Transverse colon (tissue), 4 donors: ENCODE data around the gene MSL1. TPM values are rescaled to one million over a fixed set of nuclear protein-coding genes. Genes with fewer than 3 reads are reported as not detected.

ENCODE experiments used
- DNase-seq: peaks from one replicate; pipeline ENCODE4 v3.0.0-alpha.2; 2019
- H3K27ac ChIP-seq, 4 donors: fragments of 200-600 bp; sonication (generic); 2 replicates each; pipeline ENCODE4 v1.5.1; 2016 to 2018; ENCODE audit warnings: inconsistent platforms in 4 of 4
- H3K27me3 ChIP-seq: fragments of 200-600 bp; sonication (generic); 2 replicates; pipeline ENCODE4 v1.5.1; 2017; ENCODE audit warnings: inconsistent platforms
- H3K36me3 ChIP-seq, 4 donors: fragments of 200-600 bp; sonication (generic); 2 replicates each; pipeline ENCODE4 v1.5.1; 2017 to 2019; ENCODE audit warnings: inconsistent platforms in 4 of 4
- H3K4me1 ChIP-seq, 4 donors: fragments of 200-600 bp; sonication (generic); 2 replicates each; pipeline ENCODE4 v1.5.1; 2017 to 2020; ENCODE audit warnings: inconsistent platforms in 4 of 4
- H3K4me3 ChIP-seq, 4 donors: fragments of 200-600 bp; sonication (generic); 1 replicate in 1 of 4; 2 replicates in 3 of 4; pipeline versions ENCODE4 v1.5.1 to v1.6.1; 2017 to 2019; ENCODE audit warnings: inconsistent platforms in 4 of 4
- H3K9me3 ChIP-seq, 2 donors: fragments of 200-600 bp; sonication (generic); 2 replicates each; pipeline ENCODE4 v1.5.1; 2017 to 2019; ENCODE audit warnings: inconsistent platforms in 2 of 2
- EP300 ChIP-seq: sonication (generic); formaldehyde crosslinking; IDR thresholded peaks from one replicate; pipeline ENCODE4 v1.6.1; 2017; ENCODE audit warnings: antibody characterized with exemption, low read depth
- POLR2A ChIP-seq: fragments of 450-650 bp; IDR thresholded peaks from one replicate; pipeline ENCODE4 v1.6.1; 2016; ENCODE audit warnings: antibody characterized with exemption, mild to moderate bottlenecking, moderate library complexity
- POLR2AphosphoS5 ChIP-seq, 3 donors: sonication (generic); formaldehyde crosslinking; IDR thresholded peaks; one replicate each; pipeline ENCODE4 v1.6.1; 2016; ENCODE audit warnings: antibody characterized with exemption in 3 of 3
- WGBS, 2 donors: methylation state at CpG; one replicate each; pipeline ENCODE4 v1.1.5; 2018; ENCODE audit warnings: low coverage in 1 of 2; 5-methylcytosine and 5-hydroxymethylcytosine counted together
- in situ Hi-C, 4 donors: fragments of 200-750 bp; cut with MboI; loops; one replicate each; pipeline versions ENCODE4 v1.15.0 to v1.15.1; 2017; ENCODE audit warnings: low sequenced_read_pairs in 3 of 4, low pct_ligation_motif_present in 1 of 4, low pct_unique_long_range_greater_than_20kb in 1 of 4
- intact Hi-C: fragments of 100-400 bp; cut with DNase I; formaldehyde crosslinking; loops from one replicate; pipeline ENCODE4 v1.15.1; 2023; ENCODE audit warnings: low total_unique reads
- total RNA-seq, 4 donors: library from RNA; depleted of rRNA; stranded (reverse); fragments of >200 nt; gene quantifications; one replicate each; pipeline ENCODE4 v1.1.0, GENCODE V29; 2016
- TF ChIP-seq, protein P1 (sequence below), 5 experiments: fragments of 200-600 bp in 3 of 5; fragments of 450-650 bp in 2 of 5; sonication (generic) in 3 of 5; IDR thresholded peaks; 1 replicate in 2 of 5; 2 replicates in 3 of 5; pipeline ENCODE4 v1.5.1; 2016 to 2017; ENCODE audit warnings: antibody characterized with exemption in 5 of 5, inconsistent platforms in 3 of 5, mild to moderate bottlenecking in 2 of 5, moderate library complexity in 1 of 5

MSL1 gene
- total RNA-seq, 4 donors from 2014 or later, result 73.9 to 258 (median 90.6) TPM

DNA sequence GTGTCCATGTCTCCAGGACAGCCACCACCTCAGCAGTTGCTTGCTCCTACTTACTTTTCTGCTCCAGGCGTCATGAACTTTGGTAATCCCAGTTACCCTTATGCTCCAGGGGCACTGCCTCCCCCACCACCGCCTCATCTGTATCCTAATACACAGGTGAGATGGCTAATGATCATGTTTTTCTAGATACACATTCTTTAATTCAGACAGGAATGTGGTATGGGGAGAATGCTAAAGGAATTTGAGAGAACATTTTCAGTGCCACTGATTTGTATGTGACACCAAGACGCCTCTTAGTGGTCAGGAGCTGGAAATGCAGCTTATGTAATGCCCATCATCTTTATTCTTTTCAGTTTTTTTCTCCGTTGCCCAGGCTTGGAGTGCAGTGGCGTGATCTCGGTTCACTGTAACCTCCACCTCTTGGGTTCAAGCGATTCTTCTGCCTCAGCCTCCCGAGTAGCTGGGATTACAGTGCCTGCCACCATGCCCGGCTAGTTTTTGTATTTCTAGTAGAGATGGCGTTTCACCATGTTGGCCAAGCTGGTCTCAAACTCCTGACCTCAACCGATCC is 46.6 kb downstream of the MSL1 start:
- no peak overlapping the region for H3K4me3 ChIP-seq
- intact Hi-C loops, result loop anchor here (10.0 kb wide), 1 partner anchor 54 kb away; no protein-coding TSS in a partner anchor
- TF ChIP-seq POLR2AphosphoS5 (IDR thresholded peaks at IDR 0.05) (peak in 1 of 3 donors; percentile 44), POLR2A (no peak), EP300 (no peak)
- TF ChIP-seq, protein P1, sequence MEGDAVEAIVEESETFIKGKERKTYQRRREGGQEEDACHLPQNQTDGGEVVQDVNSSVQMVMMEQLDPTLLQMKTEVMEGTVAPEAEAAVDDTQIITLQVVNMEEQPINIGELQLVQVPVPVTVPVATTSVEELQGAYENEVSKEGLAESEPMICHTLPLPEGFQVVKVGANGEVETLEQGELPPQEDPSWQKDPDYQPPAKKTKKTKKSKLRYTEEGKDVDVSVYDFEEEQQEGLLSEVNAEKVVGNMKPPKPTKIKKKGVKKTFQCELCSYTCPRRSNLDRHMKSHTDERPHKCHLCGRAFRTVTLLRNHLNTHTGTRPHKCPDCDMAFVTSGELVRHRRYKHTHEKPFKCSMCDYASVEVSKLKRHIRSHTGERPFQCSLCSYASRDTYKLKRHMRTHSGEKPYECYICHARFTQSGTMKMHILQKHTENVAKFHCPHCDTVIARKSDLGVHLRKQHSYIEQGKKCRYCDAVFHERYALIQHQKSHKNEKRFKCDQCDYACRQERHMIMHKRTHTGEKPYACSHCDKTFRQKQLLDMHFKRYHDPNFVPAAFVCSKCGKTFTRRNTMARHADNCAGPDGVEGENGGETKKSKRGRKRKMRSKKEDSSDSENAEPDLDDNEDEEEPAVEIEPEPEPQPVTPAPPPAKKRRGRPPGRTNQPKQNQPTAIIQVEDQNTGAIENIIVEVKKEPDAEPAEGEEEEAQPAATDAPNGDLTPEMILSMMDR (IDR thresholded peaks at IDR 0.05), result peak; percentile 77 to 92 (median 80)
- H3K27ac ChIP-seq, result peak overlapping the region; percentile 50 to 66 (median 56)
- no peaks in the 10 kb centered on the region for H3K9me3 ChIP-seq
- 40% methylated on average over 11 of the region's 11 CpGs; no CpG with 5 or more reads in 1 of the 2 donors for WGBS, 2 donors
- no peaks in the 10 kb centered on the region for H3K27me3 ChIP-seq
- DNase-seq, result no peak
- peaks cover 0 to 73% (median 30%) of the 10 kb centered on the region in 4 donors for H3K36me3 ChIP-seq
- in situ Hi-C loops, result loop anchor here in 3 of 4 donors (10.0 to 25.0 kb wide), 3 partner anchors 54 to 131 kb away; no protein-coding TSS in a partner anchor
- H3K4me1 ChIP-seq, result peaks cover 0 to 7% (median 3%) of the 10 kb centered on the region in 4 donors

DNA sequence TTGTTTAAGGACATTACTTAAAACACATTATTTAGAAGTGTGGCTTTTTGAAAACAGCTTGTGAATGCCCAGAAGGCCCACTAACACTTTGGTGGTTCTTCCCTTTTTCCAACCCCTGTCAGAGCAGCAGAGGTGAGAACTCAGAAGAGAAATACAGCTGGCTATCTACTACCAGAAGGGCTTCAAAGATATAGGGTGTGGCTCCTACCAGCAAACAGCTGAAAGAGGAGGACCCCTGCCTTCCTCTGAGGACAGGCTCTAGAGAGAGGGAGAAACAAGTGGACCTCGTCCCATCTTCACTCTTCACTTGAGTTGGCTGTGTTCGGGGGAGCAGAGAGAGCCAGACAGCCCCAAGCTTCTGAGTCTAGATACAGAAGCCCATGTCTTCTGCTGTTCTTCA is 48.6 kb downstream of the MSL1 start:
- intact Hi-C loops, result no loop called here
- no peak for DNase-seq
- Histone ChIP-seq H3K4me3 (no peak overlapping the region), H3K36me3 (peaks cover 0 to 55% (median 23%) of the 10 kb centered on the region in 4 donors), H3K27me3 (no peaks in the 10 kb centered on the region), H3K27ac (no peak overlapping the region), H3K9me3 (no peaks in the 10 kb centered on the region), H3K4me1 (peaks cover 0 to 7% (median 3%) of the 10 kb centered on the region in 4 donors)
- in situ Hi-C loops, result loop anchor here in 2 of 4 donors (25.0 kb wide), 1 partner anchor 133 kb away; no protein-coding TSS in a partner anchor
- 91% methylated on average over 2 of the region's 2 CpGs; no CpG with 5 or more reads in 1 of the 2 donors for WGBS, 2 donors
- TF ChIP-seq EP300 (no peak), POLR2A (no peak), POLR2AphosphoS5 (IDR thresholded peaks at IDR 0.05) (no peak)
- TF ChIP-seq, protein P1 (IDR thresholded peaks at IDR 0.05), result no peak

DNA sequence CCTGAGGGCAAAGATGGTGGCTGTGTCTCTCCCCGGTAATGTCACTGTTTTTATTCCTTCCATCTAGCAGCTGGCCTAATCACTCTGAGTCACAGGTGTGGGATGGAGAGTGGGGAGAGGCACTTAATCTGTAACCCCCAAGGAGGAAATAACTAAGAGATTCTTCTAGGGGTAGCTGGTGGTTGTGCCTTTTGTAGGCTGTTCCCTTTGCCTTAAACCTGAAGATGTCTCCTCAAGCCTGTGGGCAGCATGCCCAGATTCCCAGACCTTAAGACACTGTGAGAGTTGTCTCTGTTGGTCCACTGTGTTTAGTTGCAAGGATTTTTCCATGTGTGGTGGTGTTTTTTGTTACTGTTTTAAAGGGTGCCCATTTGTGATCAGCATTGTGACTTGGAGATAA is 50.0 kb downstream of the MSL1 start:
- H3K27ac ChIP-seq, result no peak overlapping the region
- H3K36me3 ChIP-seq, result peaks cover 0 to 43% (median 21%) of the 10 kb centered on the region in 4 donors
- TF ChIP-seq POLR2A (no peak), POLR2AphosphoS5 (IDR thresholded peaks at IDR 0.05) (no peak), EP300 (no peak)
- TF ChIP-seq, protein P1 (IDR thresholded peaks at IDR 0.05), result no peak
- H3K9me3 ChIP-seq, result no peaks in the 10 kb centered on the region
- H3K27me3 ChIP-seq, result no peaks in the 10 kb centered on the region
- no peak overlapping the region for H3K4me3 ChIP-seq
- in situ Hi-C loops (loop anchor here in 2 of 4 donors (25.0 kb wide), 1 partner anchor 134 kb away; no protein-coding TSS in a partner anchor), intact Hi-C loops (no loop called here)
- 86 to 87% methylated on average over 1 of the region's 1 CpG for WGBS, 2 donors
- H3K4me1 ChIP-seq, result peaks cover 0 to 15% (median 8%) of the 10 kb centered on the region in 4 donors
- DNase-seq, result no peak

DNA sequence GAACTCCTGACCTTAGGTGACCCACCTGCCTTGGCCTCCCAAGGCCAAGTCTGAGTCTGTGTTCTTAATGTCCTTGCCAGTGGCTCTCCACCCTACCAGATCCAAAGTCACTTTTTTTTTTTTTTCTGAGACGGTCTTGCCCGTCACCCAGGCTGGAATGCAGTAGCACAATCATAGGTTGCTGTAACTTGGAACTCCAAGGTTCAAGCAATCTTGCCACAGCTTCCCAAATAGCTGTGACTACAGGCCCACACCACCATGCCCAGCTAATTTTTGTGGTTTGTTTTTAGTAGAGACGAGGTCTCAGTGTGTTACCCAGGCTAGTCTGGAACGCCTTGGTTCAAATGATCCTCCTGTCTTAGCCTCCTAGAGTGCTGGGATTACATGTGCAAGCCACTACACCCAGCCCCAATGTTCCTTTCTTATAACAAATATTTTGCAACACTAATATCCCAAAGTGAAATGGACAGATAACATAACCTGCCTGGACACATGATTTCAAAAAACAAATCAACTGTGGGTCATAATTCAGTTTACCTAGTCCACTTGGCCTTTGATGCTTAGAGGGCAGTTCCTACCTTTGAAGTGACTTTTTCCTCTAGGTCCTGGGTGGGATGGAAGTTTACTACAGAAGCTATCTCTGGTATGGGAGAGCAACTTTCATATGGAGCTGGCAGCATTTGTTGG is 51.5 kb downstream of the MSL1 start:
- Histone ChIP-seq H3K4me3 (no peak overlapping the region), H3K27me3 (no peaks in the 10 kb centered on the region), H3K4me1 (peaks cover 9 to 25% (median 16%) of the 10 kb centered on the region in 4 donors), H3K36me3 (peaks cover 0 to 31% (median 13%) of the 10 kb centered on the region in 4 donors), H3K9me3 (no peaks in the 10 kb centered on the region), H3K27ac (no peak overlapping the region)
- intact Hi-C loops (no loop called here), in situ Hi-C loops (loop anchor here in 2 of 4 donors (25.0 kb wide), 1 partner anchor 136 kb away; no protein-coding TSS in a partner anchor)
- TF ChIP-seq POLR2AphosphoS5 (IDR thresholded peaks at IDR 0.05), result no peak
- no peak for TF ChIP-seq EP300
- TF ChIP-seq, protein P1 (IDR thresholded peaks at IDR 0.05), result no peak
- no peak for TF ChIP-seq POLR2A
- no peak for DNase-seq
- WGBS, 2 donors, result 70 to 90% methylated on average over 2 to 4 of the region's 4 CpGs
